Naive thymus-derived CD8-positive, alpha-beta T cell (primary cell): ENCODE measurements around the gene NAA40. TPM values are rescaled to one million over a fixed set of nuclear protein-coding genes. Genes with fewer than 3 reads are reported as not detected.
"Not testable (repeated sequence)": the region's sequence is repeated elsewhere in the genome, so short reads cannot be mapped to it uniquely, and the experiment has no call there.

Experiments
- ATAC-seq, 2 donors: fragments of 150-1000 bp; cut with Tn5 transposase in 1 of 2; sonication (Bioruptor Pico), chemical (Tn5 transposase) in 1 of 2; 1 replicate in 1 of 2; 2 replicates in 1 of 2; pipeline ENCODE4 v1.10.0; 2021; ENCODE audit warnings: mild to moderate bottlenecking in 2 of 2, moderate library complexity in 2 of 2
- POLR2A ChIA-PET: fragments of 350-600 bp; sonication (Branson Sonifier 250); formaldehyde crosslinking; loops from one replicate; lab custom pipeline; 2021; ENCODE audit warnings: antibody characterized with exemption; lab: Charles Lee
- DNase-seq, 10 donors: peaks; one replicate each; pipeline versions ENCODE4 v3.0.0 to v3.0.0-alpha.2; 2020 to 2022
- H3K27ac Mint-ChIP-seq, 10 donors: one replicate each; pipeline ENCODE4 v1.8.0; 2020 to 2022; ENCODE audit warnings: mild to moderate bottlenecking in 10 of 10, mixed read lengths in 10 of 10, moderate library complexity in 4 of 10, inconsistent platforms in 1 of 10
- H3K27me3 Mint-ChIP-seq, 5 donors: one replicate each; pipeline ENCODE4 v1.8.0; 2021 to 2022; ENCODE audit warnings: mixed read lengths in 5 of 5
- H3K36me3 Mint-ChIP-seq, 3 donors: one replicate each; pipeline ENCODE4 v1.8.0; 2020 to 2022; ENCODE audit warnings: mixed read lengths in 3 of 3, mild to moderate bottlenecking in 2 of 3, inconsistent platforms in 1 of 3
- H3K4me1 Mint-ChIP-seq, 4 donors: one replicate each; pipeline ENCODE4 v1.8.0; 2021 to 2022; ENCODE audit warnings: mixed read lengths in 4 of 4
- H3K4me3 Mint-ChIP-seq, 10 donors: one replicate each; pipeline ENCODE4 v1.8.0; 2020 to 2022; ENCODE audit warnings: mild to moderate bottlenecking in 10 of 10, mixed read lengths in 10 of 10, moderate library complexity in 6 of 10, inconsistent platforms in 1 of 10
- H3K9me3 Mint-ChIP-seq, 9 donors: one replicate each; pipeline ENCODE4 v1.8.0; 2020 to 2022; ENCODE audit warnings: mixed read lengths in 9 of 9, mild to moderate bottlenecking in 3 of 9, inconsistent platforms in 1 of 9, moderate library complexity in 1 of 9
- polyA plus RNA-seq, 3 donors: library from polyadenylated mRNA; unstranded; fragments of 300-500 nt; fragmentation: Illumina TruSeq; gene quantifications; one replicate each; pipeline ENCODE4 v1.2.3, GENCODE V29; 2021
- total RNA-seq, 8 experiments: library from RNA in 2 of 8; stranded (reverse) in 2 of 8; gene quantifications; one replicate each; pipeline ENCODE4 v1.2.3 and lab custom pipeline; 2021 to 2026

The NAA40 gene
- total and polyA plus RNA-seq, 5 experiments from 2014 or later = 6.2 to 28.0 (median 14.6) TPM

- Mint-ChIP-seq H3K4me3 (no peak overlapping the region), H3K27me3 (no peaks in the 10 kb centered on the region), H3K9me3 (no peaks in the 10 kb centered on the region), H3K36me3 (peaks cover 0 to 25% (median 0%) of the 10 kb centered on the region in 3 donors), H3K4me1 (peaks cover 2 to 23% (median 13%) of the 10 kb centered on the region in 4 donors), H3K27ac (peak overlapping the region in 1 of 10 donors; percentile 62)
- ATAC-seq (peak; percentile 78 to 84), DNase-seq (peak; percentile 15 to 74 (median 47))
- POLR2A ChIA-PET = interaction anchor here (0.6 to 3.4 kb wide), 6 partner anchors 12 to 108 kb away, joined by 3 to 26 read pairs (median 4); partner anchors contain the start of genes COX8A and MARK2
These were observed 6.8 kb downstream of the NAA40 start for GRCh38 chr11:63945477-63946163.

- Mint-ChIP-seq H3K27me3 (no peaks in the 10 kb centered on the region), H3K4me3 (peak overlapping the region; percentile 24 to 82 (median 56)), H3K36me3 (peaks cover 0 to 31% (median 0%) of the 10 kb centered on the region in 3 donors), H3K27ac (peak overlapping the region; percentile 23 to 93 (median 84)), H3K9me3 (no peaks in the 10 kb centered on the region), H3K4me1 (peaks cover 17 to 45% (median 34%) of the 10 kb centered on the region in 4 donors)
- POLR2A ChIA-PET = interaction anchor here (1.2 to 2.4 kb wide), 4 partner anchors 8 to 36 kb away, joined by 4 to 10 read pairs (median 5); no protein-coding TSS in a partner anchor
- ATAC-seq (peak; percentile 89 to 90), DNase-seq (peak in 6 of 10 donors; percentile 15 to 43 (median 31))
These were observed 13.2 kb downstream of the NAA40 start for GRCh38 chr11:63951779-63952536.

DNA sequence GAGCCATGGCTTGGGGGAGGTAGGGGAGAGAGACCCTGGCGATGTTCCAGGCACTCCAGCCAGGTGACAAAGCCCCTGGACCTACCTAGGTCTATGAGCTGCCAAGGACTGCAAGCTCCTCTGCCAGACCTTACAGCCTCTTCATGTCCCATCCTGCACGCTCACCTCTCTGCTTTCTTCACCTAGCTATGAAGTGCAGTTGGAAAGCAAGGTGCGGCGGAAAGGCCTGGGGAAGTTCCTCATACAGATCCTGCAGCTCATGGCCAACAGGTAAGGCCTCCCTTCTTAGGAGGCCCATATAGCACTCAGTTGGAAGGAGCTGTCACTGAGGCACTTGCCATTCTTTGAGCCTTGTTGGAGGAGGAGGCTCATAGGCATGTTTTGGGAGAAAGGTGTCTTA lies 13.8 kb downstream of the NAA40 start:
- Mint-ChIP-seq H3K36me3 (peaks cover 0 to 25% (median 0%) of the 10 kb centered on the region in 3 donors), H3K27ac (peak overlapping the region; percentile 23 to 93 (median 80)), H3K4me1 (peaks cover 17 to 45% (median 34%) of the 10 kb centered on the region in 4 donors), H3K9me3 (no peaks in the 10 kb centered on the region), H3K27me3 (no peaks in the 10 kb centered on the region), H3K4me3 (peak overlapping the region in 7 of 10 donors; percentile 24 to 82 (median 47))
- no peak for DNase-seq
- POLR2A ChIA-PET = interaction anchor here (1.2 to 2.4 kb wide), 3 partner anchors 9 to 33 kb away, joined by 4 to 10 read pairs (median 6); no protein-coding TSS in a partner anchor
- no peak for ATAC-seq

GRCh38 chr11:63958008-63958407 lies 19.2 kb downstream of the NAA40 start:
- Mint-ChIP-seq H3K9me3 (no peaks in the 10 kb centered on the region), H3K4me3 (no peak overlapping the region), H3K27ac (peak overlapping the region in 2 of 10 donors; percentile 55 to 67), H3K36me3 (peaks cover 0 to 13% (median 0%) of the 10 kb centered on the region in 3 donors), H3K4me1 (peaks cover 8 to 36% (median 25%) of the 10 kb centered on the region in 4 donors), H3K27me3 (no peaks in the 10 kb centered on the region)
- POLR2A ChIA-PET = no interaction called here
- DNase-seq (no peak), ATAC-seq (no peak)

- H3K9me3 Mint-ChIP-seq = no peaks in the 10 kb centered on the region
- ATAC-seq (peak; percentile 42 to 46), DNase-seq (peak in 1 of 10 donors; percentile 33)
- POLR2A ChIA-PET = interaction anchor here (2.3 kb wide), 1 partner anchor 10 kb away, joined by 10 read pairs; no protein-coding TSS in a partner anchor
- peak overlapping the region in 6 of 10 donors; percentile 25 to 75 (median 52) for H3K4me3 Mint-ChIP-seq
- H3K4me1 Mint-ChIP-seq = peaks cover 5 to 17% (median 14%) of the 10 kb centered on the region in 4 donors
- H3K36me3 Mint-ChIP-seq = no peaks in the 10 kb centered on the region
- no peaks in the 10 kb centered on the region for H3K27me3 Mint-ChIP-seq
- peak overlapping the region in 5 of 10 donors; percentile 36 to 84 (median 72) for H3K27ac Mint-ChIP-seq
These were observed 23.0 kb downstream of the NAA40 start for GRCh38 chr11:63961608-63962412.

- H3K27me3 Mint-ChIP-seq, POLR2A ChIA-PET: not testable (repeated sequence)
These were observed 25.1 kb downstream of the NAA40 start for GRCh38 chr11:63963895-63964294.

GRCh38 chr11:63966444-63966843 lies 27.6 kb downstream of the NAA40 start:
- peaks cover 5 to 8% (median 7%) of the 10 kb centered on the region in 4 donors for H3K4me1 Mint-ChIP-seq
- no peaks in the 10 kb centered on the region for H3K36me3 Mint-ChIP-seq
- ATAC-seq = no peak
- peaks cover 0 to 2% (median 0%) of the 10 kb centered on the region in 5 donors for H3K27me3 Mint-ChIP-seq
- no peak overlapping the region for H3K4me3 Mint-ChIP-seq
- POLR2A ChIA-PET = no interaction called here
- H3K27ac Mint-ChIP-seq = no peak overlapping the region
- DNase-seq = no peak
- H3K9me3 Mint-ChIP-seq = no peaks in the 10 kb centered on the region

More at GRCh38 chr11:63963895-63964294, 25.1 kb downstream of the NAA40 start:
- not testable (repeated sequence) for ATAC-seq, H3K4me3 Mint-ChIP-seq, H3K36me3 Mint-ChIP-seq, H3K9me3 Mint-ChIP-seq, H3K27ac Mint-ChIP-seq, DNase-seq
- H3K4me1 Mint-ChIP-seq = peaks cover 5 to 17% (median 14%) of the 10 kb centered on the region in 4 donors

DNA sequence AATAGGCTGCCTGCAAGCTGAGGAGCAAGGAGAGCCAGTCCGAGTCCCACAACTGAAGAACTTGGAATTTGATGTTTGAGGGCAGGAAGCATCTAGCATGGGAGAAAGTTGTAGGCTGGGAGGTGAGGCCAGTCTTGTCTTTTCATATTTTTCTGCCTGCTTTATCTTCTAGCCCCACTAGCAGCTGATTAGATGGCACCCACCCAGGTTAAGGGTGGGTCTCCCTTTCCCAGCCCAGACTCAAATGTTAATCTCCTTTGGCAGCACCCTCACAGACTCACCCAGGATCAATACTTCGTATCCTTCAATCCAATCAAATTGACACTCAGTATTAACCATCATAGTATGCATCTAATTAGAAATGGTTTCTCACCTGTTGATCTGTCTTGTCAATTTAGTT lies 30.7 kb downstream of the NAA40 start:
- POLR2A ChIA-PET = no interaction called here
- H3K9me3 Mint-ChIP-seq = no peaks in the 10 kb centered on the region
- no peak for ATAC-seq
- peaks cover 5 to 11% (median 7%) of the 10 kb centered on the region in 4 donors for H3K4me1 Mint-ChIP-seq
- no peak for DNase-seq
- peaks cover 0 to 2% (median 0%) of the 10 kb centered on the region in 5 donors for H3K27me3 Mint-ChIP-seq
- no peak overlapping the region for H3K27ac Mint-ChIP-seq
- peaks cover 0 to 1% (median 0%) of the 10 kb centered on the region in 3 donors for H3K36me3 Mint-ChIP-seq
- H3K4me3 Mint-ChIP-seq = no peak overlapping the region

- ATAC-seq (no peak), DNase-seq (no peak)
- Mint-ChIP-seq H3K4me3 (no peak overlapping the region), H3K27me3 (peaks cover 0 to 2% (median 0%) of the 10 kb centered on the region in 5 donors), H3K36me3 (peaks cover 0 to 3% (median 0%) of the 10 kb centered on the region in 3 donors), H3K27ac (peak overlapping the region in 1 of 10 donors; percentile 52), H3K9me3 (no peaks in the 10 kb centered on the region), H3K4me1 (peaks cover 7 to 20% (median 15%) of the 10 kb centered on the region in 4 donors)
- POLR2A ChIA-PET = interaction anchor here (0.8 kb wide), 1 partner anchor 18 kb away, joined by 3 read pairs; no protein-coding TSS in a partner anchor
These were observed 32.1 kb downstream of the NAA40 start for GRCh38 chr11:63970902-63971301.

GRCh38 chr11:63973912-63974258 lies 35.1 kb downstream of the NAA40 start:
- H3K4me1 Mint-ChIP-seq = peaks cover 17 to 37% (median 28%) of the 10 kb centered on the region in 4 donors
- H3K36me3 Mint-ChIP-seq, DNase-seq, ATAC-seq, H3K27me3 Mint-ChIP-seq, H3K9me3 Mint-ChIP-seq: not testable (repeated sequence)
- H3K27ac Mint-ChIP-seq = peak overlapping the region; percentile 94 to 100 (median 99)
- POLR2A ChIA-PET = interaction anchor here (0.6 to 1.7 kb wide), 6 partner anchors 12 to 1142 kb away, joined by 3 to 15 read pairs (median 4); partner anchors contain the start of genes NAA40, OTUB1, PPP1R14B and STX5
- peak overlapping the region; percentile 98 to 100 (median 99) for H3K4me3 Mint-ChIP-seq

DNA sequence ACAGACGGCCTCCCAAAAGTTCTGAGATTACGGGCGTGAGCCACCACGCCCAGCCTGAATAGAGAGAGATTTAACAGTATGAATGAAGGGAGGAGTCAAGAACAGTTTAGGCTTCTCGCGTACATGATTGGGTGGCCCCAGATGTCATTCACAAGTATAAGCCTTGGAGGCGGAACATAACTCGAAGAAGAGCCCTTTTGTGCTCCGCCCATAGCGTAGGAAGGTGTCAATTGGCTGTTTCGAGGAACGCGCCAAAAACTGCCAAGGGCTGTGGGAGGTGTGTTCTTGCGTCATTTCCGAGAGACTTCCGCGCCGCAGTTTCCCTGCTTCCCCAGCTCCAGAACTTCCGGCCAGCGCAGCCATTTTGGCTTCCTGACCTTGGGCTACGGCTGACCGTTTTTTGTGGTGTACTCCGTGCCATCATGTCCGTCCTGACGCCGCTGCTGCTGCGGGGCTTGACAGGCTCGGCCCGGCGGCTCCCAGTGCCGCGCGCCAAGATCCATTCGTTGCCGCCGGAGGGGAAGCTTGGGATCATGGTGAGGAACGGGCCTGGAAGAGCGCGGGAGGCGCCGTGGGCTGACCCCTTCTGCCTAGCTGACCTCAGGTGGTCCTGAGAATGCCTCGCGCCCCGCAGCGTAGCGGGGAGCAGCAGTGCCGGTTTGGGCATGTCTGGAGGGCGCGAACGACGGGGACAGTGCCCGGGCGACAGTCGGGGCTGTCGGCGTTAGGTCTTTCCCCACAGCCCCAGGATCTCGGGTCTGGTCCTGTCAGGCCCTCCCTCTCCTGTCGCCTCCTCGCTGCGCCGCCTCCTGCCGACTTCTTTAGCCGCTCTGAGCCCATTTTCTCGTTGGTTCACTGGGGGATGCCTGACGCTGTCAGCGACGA lies 35.7 kb downstream of the NAA40 start, which contains the start of gene COX8A:
Gene COX8A (plus strand): TSS at position 362 of the 885 bp plus-strand sequence. CDS start 61 bp downstream, at position 423.
- Mint-ChIP-seq H3K27me3 (peaks cover 0 to 2% (median 0%) of the 10 kb centered on the region in 5 donors), H3K27ac (peak within 1 kb of the TSS; percentile 94 to 100 (median 99)), H3K4me3 (peak within 1 kb of the TSS; percentile 98 to 100 (median 99)), H3K4me1 (peaks cover 17 to 37% (median 28%) of the 10 kb centered on the region in 4 donors), H3K36me3 (peaks cover 0 to 9% (median 3%) of the 10 kb centered on the region in 3 donors), H3K9me3 (no peaks in the 10 kb centered on the region)
- POLR2A ChIA-PET = interaction anchor here (0.6 to 1.7 kb wide), 7 partner anchors 11 to 1143 kb away, joined by 3 to 15 read pairs (median 4); partner anchors contain the start of genes NAA40, OTUB1, PPP1R14B and STX5
- peak; percentile 98 to 99 for ATAC-seq
- DNase-seq = peak; percentile 76 to 98 (median 96)
